Upper lobe of left lung (tissue), 6 donors: Measurements from ENCODE around the gene PCDHGB7. TPM values are rescaled to one million over a fixed set of nuclear protein-coding genes. Genes with fewer than 3 reads are reported as not detected.

ENCODE experiments used
- ATAC-seq, 2 donors: fragments of 200-7000 bp; cut with Tn5 transposase; one replicate each; pipeline ENCODE4 v1.9.1; 2022; ENCODE audit warnings: mild to moderate bottlenecking in 2 of 2, moderate library complexity in 2 of 2; ENCODE audit not compliant: low FRiP score in 2 of 2
- DNase-seq, 2 donors: peaks; one replicate each; pipeline ENCODE4 v3.0.0-alpha.2; 2019 to 2020
- H3K27ac ChIP-seq, 4 donors: fragments of 200-600 bp; sonication (generic); one replicate each; pipeline ENCODE4 v1.5.1; 2016 to 2019
- H3K27me3 ChIP-seq, 4 donors: fragments of 200-600 bp; sonication (generic); one replicate each; pipeline ENCODE4 v1.5.1; 2017 to 2019
- H3K36me3 ChIP-seq, 4 donors: fragments of 200-600 bp; sonication (generic); one replicate each; pipeline ENCODE4 v1.5.1; 2016 to 2019
- H3K4me1 ChIP-seq, 4 donors: fragments of 200-600 bp; sonication (generic); one replicate each; pipeline ENCODE4 v1.5.1; 2018 to 2019
- H3K4me3 ChIP-seq, 4 donors: fragments of 200-600 bp; sonication (generic); one replicate each; pipeline ENCODE4 v1.5.1; 2017 to 2019; ENCODE audit warnings: mild to moderate bottlenecking in 2 of 4, moderate library complexity in 1 of 4
- H3K9me3 ChIP-seq, 4 donors: fragments of 200-600 bp; sonication (generic); one replicate each; pipeline ENCODE4 v1.5.1; 2018 to 2019
- CTCF ChIP-seq, 6 experiments: fragments of 450-650 bp in 4 of 6; fragments of 200-600 bp in 2 of 6; sonication (generic) in 2 of 6; IDR thresholded peaks; one replicate each; pipeline ENCODE4 v1.5.1; 2016 to 2019; ENCODE audit warnings: antibody characterized with exemption in 6 of 6
- EP300 ChIP-seq, 4 donors: sonication (generic); formaldehyde crosslinking; IDR thresholded peaks; one replicate each; pipeline ENCODE4 v1.5.1; 2017; ENCODE audit warnings: antibody characterized with exemption in 4 of 4, control low read depth in 2 of 4
- POLR2A ChIP-seq, 4 donors: fragments of 450-650 bp; IDR thresholded peaks; one replicate each; pipeline ENCODE4 v1.5.1; 2016 to 2017; ENCODE audit warnings: antibody characterized with exemption in 4 of 4, mild to moderate bottlenecking in 2 of 4
- POLR2AphosphoS5 ChIP-seq, 2 donors: sonication (generic); formaldehyde crosslinking; IDR thresholded peaks; one replicate each; pipeline ENCODE4 v1.5.1; 2017; ENCODE audit warnings: antibody characterized with exemption in 2 of 2
- WGBS, 2 donors: methylation state at CpG; one replicate each; pipeline ENCODE4 v1.1.5; 2017 to 2018; 5-methylcytosine and 5-hydroxymethylcytosine counted together
- total RNA-seq, 6 donors: library from RNA; depleted of rRNA in 4 of 6; stranded (reverse); fragments of >200 nt in 4 of 6; gene quantifications; one replicate each; pipeline versions ENCODE4 v1.1.0 to v1.2.1, GENCODE V29; 2016 to 2021
- donor health status: DM: no; HTN: no; CAD: no; lungs with moderate emphysema.
- donor health status: DM: no; HTN: yes; CAD: no; lungs with severe emphysema.

PCDHGB7 gene
- total RNA-seq, 6 donors from 2014 or later, result 7.0 to 22.5 (median 12.7) TPM

DNA sequence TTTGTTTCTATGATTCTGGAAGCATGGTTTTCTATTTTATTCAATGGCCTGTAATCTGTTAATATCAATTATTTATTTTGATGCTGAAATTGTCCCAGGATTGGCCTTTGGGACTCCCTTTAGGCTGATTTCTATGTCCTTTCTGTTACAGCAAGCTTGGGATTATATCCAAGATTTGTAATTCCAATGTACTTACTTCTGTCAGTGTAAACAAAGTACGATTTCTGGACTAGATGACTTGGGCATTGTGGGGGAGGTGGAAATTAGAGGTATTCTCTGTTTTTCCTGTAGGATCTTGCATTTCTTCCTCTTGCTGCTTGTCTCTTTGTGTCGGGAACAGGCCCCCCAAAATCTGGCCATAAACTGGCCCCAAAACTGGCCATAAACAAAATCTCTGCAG is 16.5 kb downstream of the PCDHGB7 start:
- Histone ChIP-seq H3K9me3 (peaks cover 42 to 76% (median 53%) of the 10 kb centered on the region in 4 donors), H3K27me3 (no peaks in the 10 kb centered on the region), H3K4me3 (no peak overlapping the region), H3K27ac (no peak overlapping the region), H3K4me1 (peaks cover 0 to 11% (median 2%) of the 10 kb centered on the region in 4 donors), H3K36me3 (no peaks in the 10 kb centered on the region)
- DNase-seq, result no peak
- ATAC-seq, result no peak
- no peak for TF ChIP-seq EP300 (IDR thresholded peaks at IDR 0.05)
- TF ChIP-seq CTCF (IDR thresholded peaks at IDR 0.05), result no peak
- no peak for TF ChIP-seq POLR2A (IDR thresholded peaks at IDR 0.05)
- no peak for TF ChIP-seq POLR2AphosphoS5 (IDR thresholded peaks at IDR 0.05)
- 81 to 88% methylated on average over 2 of the region's 2 CpGs for WGBS, 2 donors

DNA sequence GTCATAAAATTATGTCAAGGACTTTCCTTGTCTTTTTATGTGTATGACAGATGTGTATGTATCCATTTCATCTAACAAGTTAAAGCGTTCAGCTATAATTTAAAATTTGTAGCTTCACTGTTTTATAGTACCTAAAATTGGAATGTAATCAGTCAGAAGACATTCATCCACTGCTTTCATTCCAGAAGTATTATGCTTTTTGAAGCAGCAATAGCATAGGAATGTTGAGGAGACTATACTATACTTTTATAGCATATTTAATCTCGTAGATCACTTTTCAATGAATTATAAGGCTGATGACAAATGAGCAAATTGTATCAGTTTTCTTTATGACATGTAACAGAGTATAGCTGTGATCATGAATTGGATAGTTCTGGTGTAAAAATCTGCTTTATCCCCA is 19.7 kb downstream of the PCDHGB7 start:
- H3K27me3 ChIP-seq, result no peaks in the 10 kb centered on the region
- no peaks in the 10 kb centered on the region for H3K4me1 ChIP-seq
- DNase-seq (no peak), ATAC-seq (no peak)
- TF ChIP-seq POLR2AphosphoS5 (IDR thresholded peaks at IDR 0.05) (no peak), POLR2A (IDR thresholded peaks at IDR 0.05) (no peak), EP300 (IDR thresholded peaks at IDR 0.05) (no peak), CTCF (IDR thresholded peaks at IDR 0.05) (no peak)
- no peaks in the 10 kb centered on the region for H3K36me3 ChIP-seq
- WGBS, 2 donors, result 86 to 87% methylated on average over 2 of the region's 2 CpGs
- no peak overlapping the region for H3K27ac ChIP-seq
- no peak overlapping the region for H3K4me3 ChIP-seq
- H3K9me3 ChIP-seq, result peaks cover 18 to 74% (median 59%) of the 10 kb centered on the region in 4 donors

DNA sequence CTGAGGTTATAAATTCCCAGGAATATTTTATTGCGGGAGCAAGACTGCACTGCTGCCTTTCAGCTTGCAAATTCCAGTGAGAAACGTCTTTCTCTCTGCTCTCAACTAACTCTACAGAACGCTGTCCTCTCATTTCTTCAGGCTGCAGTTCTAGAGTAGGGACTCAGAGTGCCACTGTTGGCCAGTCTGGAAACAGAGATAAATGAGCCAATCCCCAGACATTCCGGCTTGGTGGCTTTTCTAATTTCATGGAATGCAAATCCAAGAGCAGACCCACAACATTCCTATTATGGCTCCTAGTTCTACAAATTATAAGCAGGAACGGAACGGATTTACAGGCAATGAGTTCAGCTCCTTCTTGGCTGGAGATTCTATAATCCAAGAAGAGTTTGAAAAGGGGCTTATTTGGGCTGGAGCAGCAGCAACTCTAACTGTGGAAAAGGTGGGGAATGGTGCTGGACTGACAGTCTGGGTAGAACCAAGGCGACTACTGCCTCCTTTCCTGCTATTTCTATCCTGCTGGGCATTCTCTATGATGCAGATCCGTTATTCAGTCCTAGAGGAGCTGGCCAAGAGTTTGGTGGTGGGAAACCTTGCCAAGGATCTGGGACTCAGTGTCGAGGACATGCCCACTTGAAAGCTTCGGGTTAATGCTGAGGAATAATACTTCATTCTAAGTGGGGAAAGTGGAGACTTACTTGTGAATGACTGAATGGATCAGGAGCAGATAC is 22.1 kb downstream of the PCDHGB7 start:
- TF ChIP-seq POLR2A (IDR thresholded peaks at IDR 0.05) (no peak), CTCF (IDR thresholded peaks at IDR 0.05) (no peak), EP300 (IDR thresholded peaks at IDR 0.05) (no peak), POLR2AphosphoS5 (IDR thresholded peaks at IDR 0.05) (no peak)
- Histone ChIP-seq H3K9me3 (peaks cover 14 to 63% (median 40%) of the 10 kb centered on the region in 4 donors), H3K4me3 (no peak overlapping the region), H3K4me1 (no peaks in the 10 kb centered on the region), H3K27ac (no peak overlapping the region), H3K36me3 (no peaks in the 10 kb centered on the region), H3K27me3 (no peaks in the 10 kb centered on the region)
- no peak for DNase-seq
- 70 to 74% methylated on average over 10 of the region's 10 CpGs for WGBS, 2 donors
- no peak for ATAC-seq

- TF ChIP-seq POLR2A (IDR thresholded peaks at IDR 0.05) (no peak), POLR2AphosphoS5 (IDR thresholded peaks at IDR 0.05) (no peak), CTCF (IDR thresholded peaks at IDR 0.05) (no peak), EP300 (IDR thresholded peaks at IDR 0.05) (no peak)
- Histone ChIP-seq H3K4me1 (no peaks in the 10 kb centered on the region), H3K9me3 (peaks cover 14 to 70% (median 39%) of the 10 kb centered on the region in 4 donors), H3K4me3 (no peak overlapping the region), H3K27ac (no peak overlapping the region), H3K36me3 (no peaks in the 10 kb centered on the region), H3K27me3 (no peaks in the 10 kb centered on the region)
- no peak for DNase-seq
- 94 to 97% methylated on average over 9 of the region's 9 CpGs for WGBS, 2 donors
- ATAC-seq, result no peak
These were observed 22.9 kb downstream of the PCDHGB7 start for GRCh38 chr5:141440341-141440740.
